GM10266 (cell line): Measurements from ENCODE around the gene PTGES2.

Experiments
- DNase-seq: peaks from one replicate; pipeline ENCODE4 v3.0.0; 2012; ENCODE audit errors: extremely low spot score
- TF ChIP-seq, protein P1 (sequence below): IDR thresholded peaks from 2 replicates; pipeline ENCODE4 v1.5.1; 2012; ENCODE audit warnings: mild to moderate bottlenecking, low read depth; ENCODE audit not compliant: control insufficient read depth, insufficient read depth; ENCODE audit errors: missing control alignments

The PTGES2 gene

DNA sequence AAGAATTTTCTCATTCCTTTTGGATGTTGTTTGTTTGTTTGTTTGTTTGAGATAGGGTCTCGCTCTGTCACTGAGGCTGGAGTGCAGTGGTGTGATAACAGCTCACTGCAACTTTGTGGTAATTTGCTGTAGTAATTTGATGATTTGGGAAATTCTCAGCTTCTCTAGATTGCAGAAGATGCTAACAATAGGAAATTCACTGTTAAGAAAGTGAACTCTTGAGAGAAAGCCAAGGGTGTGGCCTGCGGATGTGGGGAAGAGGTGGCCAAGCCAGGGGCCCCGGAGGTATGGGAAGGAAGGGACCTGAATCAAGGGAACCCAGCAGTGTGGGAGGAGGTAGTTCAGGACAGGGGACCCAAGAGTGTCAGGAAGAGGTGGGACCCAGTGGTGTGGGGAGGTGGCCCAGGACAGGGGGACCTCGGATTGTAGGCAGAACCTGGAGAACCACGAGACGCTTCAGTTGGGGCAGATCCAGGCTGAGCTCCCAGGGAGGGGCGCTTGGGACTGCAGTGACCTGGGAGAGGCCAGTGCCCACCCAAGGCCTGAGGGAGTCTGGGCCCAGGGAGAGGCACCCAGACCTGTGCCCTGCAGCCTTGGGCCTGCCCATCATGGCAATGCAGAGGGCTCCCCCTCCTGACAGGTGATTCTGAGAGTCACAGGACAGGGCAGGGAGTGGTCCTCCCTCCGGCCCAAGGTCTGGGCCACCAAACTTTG lies 16.2 kb upstream of the PTGES2 start:
- TF ChIP-seq, protein P1, sequence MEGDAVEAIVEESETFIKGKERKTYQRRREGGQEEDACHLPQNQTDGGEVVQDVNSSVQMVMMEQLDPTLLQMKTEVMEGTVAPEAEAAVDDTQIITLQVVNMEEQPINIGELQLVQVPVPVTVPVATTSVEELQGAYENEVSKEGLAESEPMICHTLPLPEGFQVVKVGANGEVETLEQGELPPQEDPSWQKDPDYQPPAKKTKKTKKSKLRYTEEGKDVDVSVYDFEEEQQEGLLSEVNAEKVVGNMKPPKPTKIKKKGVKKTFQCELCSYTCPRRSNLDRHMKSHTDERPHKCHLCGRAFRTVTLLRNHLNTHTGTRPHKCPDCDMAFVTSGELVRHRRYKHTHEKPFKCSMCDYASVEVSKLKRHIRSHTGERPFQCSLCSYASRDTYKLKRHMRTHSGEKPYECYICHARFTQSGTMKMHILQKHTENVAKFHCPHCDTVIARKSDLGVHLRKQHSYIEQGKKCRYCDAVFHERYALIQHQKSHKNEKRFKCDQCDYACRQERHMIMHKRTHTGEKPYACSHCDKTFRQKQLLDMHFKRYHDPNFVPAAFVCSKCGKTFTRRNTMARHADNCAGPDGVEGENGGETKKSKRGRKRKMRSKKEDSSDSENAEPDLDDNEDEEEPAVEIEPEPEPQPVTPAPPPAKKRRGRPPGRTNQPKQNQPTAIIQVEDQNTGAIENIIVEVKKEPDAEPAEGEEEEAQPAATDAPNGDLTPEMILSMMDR = no peak
- DNase-seq = no peak

DNA sequence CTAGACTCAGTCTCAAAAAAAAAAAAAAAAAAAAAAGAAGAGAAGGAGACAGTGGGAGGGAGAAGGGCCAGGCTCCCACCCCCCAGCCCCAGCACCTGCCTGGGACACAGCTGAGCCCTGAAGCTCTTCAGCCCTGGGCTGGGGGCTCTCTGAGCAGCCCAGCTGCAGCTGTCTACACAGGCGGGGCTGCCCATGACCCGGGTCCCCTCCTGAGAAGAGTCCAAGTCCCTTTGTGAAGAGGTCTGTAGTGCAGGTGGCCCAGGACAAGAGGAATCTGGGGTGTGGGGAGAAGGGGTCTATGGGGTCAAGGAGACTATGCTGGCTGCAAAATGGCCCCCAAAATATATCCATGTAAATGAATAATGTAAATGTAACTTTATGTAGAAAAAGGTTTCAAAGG lies 15.1 kb upstream of the PTGES2 start:
- DNase-seq = no peak
- TF ChIP-seq, protein P1 = no peak

DNA sequence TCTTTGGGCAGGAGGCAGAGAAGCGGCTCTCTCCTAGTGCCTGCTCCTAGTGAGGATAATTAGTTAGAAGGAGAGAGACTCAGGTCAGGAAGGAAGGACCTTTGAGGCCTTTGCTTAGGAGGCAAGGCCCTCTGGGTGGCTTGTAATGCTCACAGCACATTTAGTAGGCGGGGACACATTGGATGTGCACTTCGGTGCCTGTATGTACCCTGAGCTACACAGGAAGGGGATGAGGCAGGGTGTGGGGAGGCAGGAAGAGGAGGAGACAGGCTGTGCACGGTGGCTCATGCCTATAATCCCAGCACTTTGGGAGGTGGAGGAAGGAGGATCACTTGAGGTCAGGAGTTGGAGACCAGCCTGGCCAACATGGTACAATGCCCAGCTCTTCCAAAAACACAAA lies 14.5 kb upstream of the PTGES2 start:
- TF ChIP-seq, protein P1 = no peak
- DNase-seq = no peak

DNA sequence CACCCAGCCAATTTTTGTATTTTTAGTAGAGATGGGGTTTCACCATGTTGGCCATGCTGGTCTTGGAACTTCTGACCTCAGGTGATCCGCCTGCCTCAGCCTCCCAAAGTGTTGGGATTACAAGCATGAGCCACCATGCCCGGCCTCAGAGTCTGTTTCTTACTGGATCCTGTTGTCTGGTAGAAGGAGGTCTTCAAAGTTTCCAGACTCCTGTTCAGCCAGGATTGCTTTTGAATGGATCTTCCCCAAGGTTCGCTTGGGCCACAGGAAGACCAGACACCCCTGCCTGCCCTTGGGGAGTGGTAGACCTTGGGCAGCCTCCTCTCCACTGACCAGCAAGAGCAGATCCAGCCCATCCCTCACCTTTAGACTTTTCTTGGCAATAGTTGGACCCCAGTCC lies 14.1 kb upstream of the PTGES2 start:
- DNase-seq = no peak
- TF ChIP-seq, protein P1 = no peak

DNA sequence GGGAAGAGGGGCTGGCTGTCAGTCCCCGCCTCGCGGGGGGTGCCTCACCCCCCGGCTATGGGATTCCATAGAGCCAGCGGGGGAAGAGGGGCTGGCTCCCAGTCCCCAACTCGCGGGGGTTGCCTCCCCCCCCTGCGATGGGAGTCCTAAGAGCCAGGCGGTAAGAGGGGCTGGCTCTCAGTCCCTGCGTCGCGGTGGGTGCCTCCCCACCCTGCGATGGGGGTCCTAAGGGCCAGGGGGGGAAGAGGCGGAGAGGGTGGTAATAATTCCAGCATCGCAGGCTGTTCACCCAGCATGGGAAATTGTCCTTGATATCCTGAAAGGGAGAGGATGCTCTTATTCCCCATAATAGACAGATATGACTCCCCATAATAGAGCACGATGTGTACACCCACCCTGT lies 12.1 kb upstream of the PTGES2 start:
- DNase-seq = no peak
- TF ChIP-seq, protein P1 = no peak

DNA sequence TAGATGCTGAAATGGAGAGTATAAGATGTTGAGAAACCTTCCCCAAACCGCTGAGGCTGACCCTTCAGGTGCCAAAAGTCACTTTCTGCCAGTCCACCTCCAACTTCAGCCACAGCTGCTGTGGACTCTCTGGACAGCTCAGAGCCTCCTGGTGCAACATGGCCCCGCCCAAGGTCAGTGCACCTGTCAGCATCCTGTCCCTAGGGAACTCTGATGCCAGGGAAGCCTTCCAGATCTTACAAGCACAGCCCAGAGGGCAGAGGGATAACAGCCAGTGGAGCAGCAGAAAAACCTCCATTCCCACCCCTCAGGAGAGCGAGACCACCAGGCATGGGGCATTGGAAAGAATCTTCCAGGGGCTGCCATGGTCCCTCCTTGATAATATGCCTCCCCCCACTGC lies 10.5 kb upstream of the PTGES2 start:
- DNase-seq = no peak
- TF ChIP-seq, protein P1 = no peak
